Stimulated activated naive B cell treated with anti-CD40 and anti-IgM and Interleukin-4, amounts not matched to agents 10 μg/mL and 1 μg/mL and 100 μg/mL, for 72 hours (primary cell): ENCODE data around the gene GARIN3.
"Not testable (repeated sequence)": the region's sequence is repeated elsewhere in the genome, so short reads cannot be mapped to it uniquely, and the experiment has no call there.

ENCODE experiments used
- ATAC-seq, 2 donors: fragments of 150-1000 bp; cut with Tn5 transposase; replicated peaks; 2 replicates each; pipeline ENCODE4 v1.10.0; 2021; ENCODE audit warnings: moderate library complexity in 1 of 2
- DNase-seq: peaks from one replicate; pipeline ENCODE4 v3.0.0; 2021
- H3K27ac Mint-ChIP-seq: one replicate; pipeline ENCODE4 v1.8.0; 2022; ENCODE audit warnings: mild to moderate bottlenecking, mixed read lengths
- H3K27me3 Mint-ChIP-seq, 2 donors: one replicate each; pipeline ENCODE4 v1.8.0; 2022; ENCODE audit warnings: mixed read lengths in 2 of 2
- H3K36me3 Mint-ChIP-seq, 2 donors: one replicate each; pipeline ENCODE4 v1.8.0; 2022; ENCODE audit warnings: mixed read lengths in 2 of 2, mild to moderate bottlenecking in 1 of 2
- H3K4me1 Mint-ChIP-seq, 2 donors: one replicate each; pipeline ENCODE4 v1.8.0; 2022; ENCODE audit warnings: mixed read lengths in 2 of 2, mild to moderate bottlenecking in 1 of 2
- H3K4me3 Mint-ChIP-seq, 2 donors: one replicate each; pipeline ENCODE4 v1.8.0; 2022; ENCODE audit warnings: mild to moderate bottlenecking in 2 of 2, mixed read lengths in 2 of 2, moderate library complexity in 1 of 2
- H3K9me3 Mint-ChIP-seq, 2 donors: one replicate each; pipeline ENCODE4 v1.8.0; 2022; ENCODE audit warnings: mixed read lengths in 2 of 2, mild to moderate bottlenecking in 1 of 2

GARIN3 gene

DNA sequence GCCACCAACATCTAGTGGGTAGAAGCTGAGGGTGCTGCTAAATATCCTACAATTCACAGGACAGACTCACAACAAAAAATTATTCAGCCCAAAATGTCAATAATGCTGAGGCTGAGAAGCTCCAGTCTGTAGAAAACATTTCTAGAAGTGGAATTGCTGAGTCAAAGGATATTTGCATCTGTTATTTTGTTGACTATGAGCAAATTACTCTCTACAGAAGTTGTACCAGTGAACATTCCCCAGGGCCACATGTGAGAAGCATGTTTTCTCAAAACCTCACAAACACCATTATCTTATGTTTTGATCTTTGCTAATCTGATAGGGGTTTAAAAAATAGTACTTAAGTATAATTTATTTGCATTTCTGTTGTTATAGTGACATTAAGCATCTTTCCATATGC is 30.0 kb upstream of the GARIN3 start:
- ATAC-seq (no peak), DNase-seq (no peak)
- Mint-ChIP-seq H3K27me3 (no peaks in the 10 kb centered on the region), H3K4me1 (peaks cover 7 to 8% of the 10 kb centered on the region in 2 donors), H3K36me3 (no peaks in the 10 kb centered on the region), H3K9me3 (peaks cover 0 to 1% of the 10 kb centered on the region in 2 donors), H3K27ac (peak overlapping the region; percentile 31), H3K4me3 (no peak overlapping the region)

DNA sequence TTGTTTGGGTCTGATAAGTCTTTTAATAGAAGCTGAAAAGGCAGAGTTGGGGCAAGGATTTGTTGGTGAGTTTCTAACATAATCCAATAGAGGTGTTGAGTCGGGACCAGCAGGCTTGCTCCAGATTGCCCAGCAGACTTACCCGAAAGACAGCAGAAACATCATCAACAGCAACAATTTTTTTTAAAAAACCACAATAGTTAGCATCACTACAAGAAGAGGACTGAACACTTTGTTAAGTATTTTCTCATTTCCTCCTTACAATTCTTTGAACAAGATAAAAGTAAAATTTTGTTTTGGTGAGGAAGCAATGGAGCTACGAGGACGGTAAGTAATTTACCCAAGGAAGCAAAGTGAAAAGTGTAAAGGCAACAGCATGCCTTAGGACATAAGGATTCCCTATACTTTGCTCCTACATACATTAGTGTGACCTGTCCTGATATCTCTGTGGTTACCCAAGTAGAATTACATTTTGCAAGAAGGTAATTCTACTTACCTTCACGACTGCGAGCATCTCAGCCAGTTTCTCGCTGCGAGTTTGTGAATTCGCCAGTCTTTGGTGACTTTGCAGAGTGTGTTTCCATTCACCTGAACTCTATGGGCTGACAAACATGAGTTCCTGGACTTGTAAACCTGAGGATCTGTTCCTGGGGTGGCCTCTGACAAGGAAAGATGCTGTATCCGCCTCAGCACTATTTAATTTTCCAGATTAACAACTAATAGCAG is 27.8 kb upstream of the GARIN3 start:
- no peaks in the 10 kb centered on the region for H3K36me3 Mint-ChIP-seq
- H3K9me3 Mint-ChIP-seq: peaks cover 0 to 1% of the 10 kb centered on the region in 2 donors
- no peaks in the 10 kb centered on the region for H3K27me3 Mint-ChIP-seq
- H3K4me1 Mint-ChIP-seq: peaks cover 7 to 8% of the 10 kb centered on the region in 2 donors
- no peak overlapping the region for H3K4me3 Mint-ChIP-seq
- H3K27ac Mint-ChIP-seq: no peak overlapping the region
- DNase-seq: no peak
- ATAC-seq: no peak

DNA sequence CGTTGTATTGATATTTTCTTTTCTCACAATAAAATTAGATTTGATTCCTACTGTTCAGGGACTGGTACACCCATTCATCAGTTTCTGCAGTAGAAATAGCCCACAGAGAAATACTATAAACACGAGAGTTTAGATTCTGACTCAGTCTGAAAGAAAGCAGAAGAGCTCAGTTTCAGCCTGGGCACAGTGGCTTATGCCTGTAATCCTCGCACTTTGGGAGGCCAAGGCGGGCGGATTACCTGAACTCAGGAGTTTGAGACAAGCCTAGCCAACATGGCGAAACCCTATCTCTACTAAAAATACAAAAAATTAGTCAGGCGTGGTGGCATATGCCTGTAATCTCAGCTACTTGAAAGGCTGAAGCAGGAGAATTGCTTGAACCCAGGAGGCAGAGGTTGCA is 23.2 kb upstream of the GARIN3 start:
- ATAC-seq (no peak), DNase-seq (no peak)
- no peak overlapping the region for H3K4me3 Mint-ChIP-seq
- H3K4me1 Mint-ChIP-seq: no peaks in the 10 kb centered on the region
- H3K27me3 Mint-ChIP-seq: peaks cover 5% of the 10 kb centered on the region in 2 donors
- peaks cover 0 to 1% of the 10 kb centered on the region in 2 donors for H3K9me3 Mint-ChIP-seq
- no peaks in the 10 kb centered on the region for H3K36me3 Mint-ChIP-seq
- H3K27ac Mint-ChIP-seq: no peak overlapping the region

DNA sequence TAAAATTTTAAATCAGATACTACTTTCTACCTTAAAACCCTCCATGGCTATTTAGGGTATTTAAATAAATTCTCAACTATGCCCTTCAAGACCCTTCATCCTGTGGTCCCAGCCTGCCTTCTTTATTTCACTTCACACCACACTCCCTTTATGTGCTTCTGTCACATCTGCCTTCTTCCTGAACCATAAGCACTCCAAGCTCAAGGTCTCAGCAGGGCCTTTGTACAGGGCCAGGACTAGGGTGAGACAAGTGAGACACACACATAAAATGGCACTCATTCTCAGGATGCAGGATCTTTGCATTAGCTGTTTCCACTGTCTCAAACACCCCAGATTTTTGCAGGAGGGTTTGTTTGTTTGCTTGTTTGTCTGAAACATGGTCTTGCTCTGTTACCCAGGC is 22.2 kb upstream of the GARIN3 start:
- Mint-ChIP-seq H3K27ac (no peak overlapping the region), H3K27me3 (peaks cover 5% of the 10 kb centered on the region in 2 donors), H3K4me1 (no peaks in the 10 kb centered on the region), H3K9me3 (peaks cover 0 to 1% of the 10 kb centered on the region in 2 donors), H3K4me3 (no peak overlapping the region), H3K36me3 (no peaks in the 10 kb centered on the region)
- DNase-seq (no peak), ATAC-seq (no peak)

DNA sequence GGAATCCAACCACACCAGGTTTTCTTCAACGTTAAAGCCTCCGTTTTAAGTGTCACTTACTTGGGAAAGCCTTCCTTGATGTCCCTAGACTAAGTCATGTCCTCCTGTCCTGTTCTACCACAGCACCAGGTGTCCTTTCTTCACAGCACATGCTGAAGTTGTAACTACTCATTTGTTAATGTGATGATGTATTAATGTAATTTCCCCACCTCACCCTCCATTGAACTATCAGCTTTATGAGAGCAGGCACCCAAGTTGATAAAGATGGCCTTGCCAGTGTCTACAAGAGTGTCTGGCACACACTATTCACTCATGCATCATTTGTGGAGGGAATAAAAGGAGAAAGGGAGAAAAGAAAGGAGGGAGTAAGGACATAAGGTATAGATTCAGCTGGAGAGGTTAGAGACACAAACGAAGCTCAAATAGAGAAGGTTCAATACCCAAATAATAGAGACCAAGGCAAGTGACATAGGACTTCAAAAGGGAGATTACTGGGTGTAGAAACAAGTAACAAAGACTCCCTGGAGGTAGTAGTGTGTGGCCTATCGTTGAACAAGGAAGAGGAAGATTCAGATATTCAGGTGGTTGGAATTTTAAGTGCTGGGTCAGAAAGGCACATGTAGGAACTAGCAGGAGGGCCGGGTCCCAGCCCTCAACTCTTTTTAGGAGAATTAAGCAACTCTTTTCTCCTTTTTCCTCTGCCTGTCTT is 21.1 kb upstream of the GARIN3 start:
- H3K4me1 Mint-ChIP-seq: no peaks in the 10 kb centered on the region
- H3K9me3 Mint-ChIP-seq: peaks cover 0 to under 1% of the 10 kb centered on the region in 2 donors
- ATAC-seq (no peak), DNase-seq (no peak)
- H3K4me3 Mint-ChIP-seq: no peak overlapping the region
- H3K36me3 Mint-ChIP-seq: no peaks in the 10 kb centered on the region
- H3K27ac Mint-ChIP-seq: no peak overlapping the region
- peaks cover 5% of the 10 kb centered on the region in 2 donors for H3K27me3 Mint-ChIP-seq

DNA sequence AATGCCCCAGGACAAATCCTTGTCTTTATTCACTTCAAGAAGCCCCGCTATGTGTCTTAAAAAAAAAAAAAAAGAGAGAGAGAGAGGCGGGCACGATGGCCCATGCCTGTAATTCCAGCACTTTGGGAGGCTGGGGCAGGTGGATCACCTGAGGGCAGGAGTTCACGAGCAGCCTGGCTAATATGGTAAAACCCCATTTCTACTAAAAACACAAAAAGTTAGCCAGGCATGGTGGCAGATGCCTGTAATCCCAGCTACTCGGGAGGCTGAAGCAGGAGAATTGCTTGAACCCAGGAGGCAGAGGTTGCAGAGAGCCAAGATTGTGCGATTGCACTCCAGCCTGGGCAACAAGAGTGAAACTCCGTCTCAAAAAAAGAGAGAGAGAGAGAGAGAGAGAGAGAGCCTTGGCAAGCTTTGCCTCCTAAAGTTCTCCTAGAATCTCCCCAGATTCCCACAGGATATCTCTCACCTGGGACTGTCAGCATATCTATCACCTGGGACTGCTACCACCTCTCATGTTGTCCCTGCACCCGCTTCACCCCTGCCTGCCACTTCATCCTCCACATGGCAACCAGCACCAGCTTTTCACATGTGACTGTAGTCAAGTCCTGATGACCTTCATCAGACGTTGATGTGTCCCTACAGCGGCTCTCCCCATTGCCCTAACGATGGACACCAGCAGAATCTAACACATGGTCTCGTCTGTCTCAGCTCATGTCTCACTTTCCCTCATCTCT is 20.4 kb upstream of the GARIN3 start:
- ATAC-seq: no peak
- Mint-ChIP-seq H3K4me3 (no peak overlapping the region), H3K36me3 (no peaks in the 10 kb centered on the region), H3K9me3 (no peaks in the 10 kb centered on the region), H3K27me3 (peaks cover 5% of the 10 kb centered on the region in 2 donors), H3K4me1 (no peaks in the 10 kb centered on the region), H3K27ac (no peak overlapping the region)
- DNase-seq: no peak

DNA sequence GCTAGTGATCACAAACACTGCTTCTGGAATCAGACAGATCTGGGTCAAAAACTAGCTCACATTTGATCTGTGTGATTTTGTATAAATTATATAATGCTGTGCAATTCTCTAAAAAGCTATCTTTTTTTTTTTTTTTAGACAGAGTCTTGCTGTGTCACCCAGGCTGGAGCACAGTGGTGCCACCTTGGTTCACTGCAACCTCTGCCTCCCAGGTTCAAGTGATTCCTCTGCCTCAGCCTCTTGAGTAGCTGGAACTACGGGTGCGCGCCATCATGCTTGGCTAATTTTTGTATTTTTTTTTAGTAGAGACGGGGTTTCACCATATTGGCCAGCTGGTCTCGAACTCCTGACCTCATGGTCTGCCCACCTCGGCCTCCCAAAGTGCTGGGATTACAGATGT is 19.1 kb upstream of the GARIN3 start:
- not testable (repeated sequence) for H3K4me1 Mint-ChIP-seq, H3K4me3 Mint-ChIP-seq, H3K27me3 Mint-ChIP-seq, H3K27ac Mint-ChIP-seq, H3K9me3 Mint-ChIP-seq, H3K36me3 Mint-ChIP-seq, DNase-seq, ATAC-seq

DNA sequence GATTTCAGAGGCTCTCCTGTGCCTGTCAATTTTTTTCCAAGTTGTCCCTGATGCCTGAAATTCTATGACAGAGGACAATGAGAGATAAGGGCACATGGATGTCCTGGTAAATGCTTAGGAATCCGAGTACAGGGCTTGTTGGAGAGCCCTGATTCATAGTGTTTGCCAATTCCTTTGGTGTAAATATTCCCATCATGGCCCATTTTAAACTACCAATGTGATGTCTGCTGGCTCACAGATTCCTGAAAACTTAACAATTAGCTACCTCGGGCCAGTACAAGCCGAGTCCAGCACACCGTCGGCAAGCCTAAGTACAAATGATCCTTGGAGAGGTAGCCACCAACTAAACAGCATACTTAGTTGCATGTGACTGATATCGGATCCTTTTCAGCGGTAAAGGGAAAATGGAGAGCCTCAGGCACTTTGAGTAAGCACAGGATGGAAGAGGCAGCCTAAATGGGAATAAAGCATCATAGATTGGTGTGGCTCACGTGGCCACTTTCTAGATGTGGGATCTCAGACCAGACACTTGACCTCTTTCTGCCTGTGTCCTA is 18.1 kb upstream of the GARIN3 start:
- no peak for DNase-seq
- peaks cover 5% of the 10 kb centered on the region in 2 donors for H3K27me3 Mint-ChIP-seq
- H3K4me1 Mint-ChIP-seq: no peaks in the 10 kb centered on the region
- no peak overlapping the region for H3K4me3 Mint-ChIP-seq
- no peak for ATAC-seq
- no peaks in the 10 kb centered on the region for H3K36me3 Mint-ChIP-seq
- H3K9me3 Mint-ChIP-seq: no peaks in the 10 kb centered on the region
- no peak overlapping the region for H3K27ac Mint-ChIP-seq

DNA sequence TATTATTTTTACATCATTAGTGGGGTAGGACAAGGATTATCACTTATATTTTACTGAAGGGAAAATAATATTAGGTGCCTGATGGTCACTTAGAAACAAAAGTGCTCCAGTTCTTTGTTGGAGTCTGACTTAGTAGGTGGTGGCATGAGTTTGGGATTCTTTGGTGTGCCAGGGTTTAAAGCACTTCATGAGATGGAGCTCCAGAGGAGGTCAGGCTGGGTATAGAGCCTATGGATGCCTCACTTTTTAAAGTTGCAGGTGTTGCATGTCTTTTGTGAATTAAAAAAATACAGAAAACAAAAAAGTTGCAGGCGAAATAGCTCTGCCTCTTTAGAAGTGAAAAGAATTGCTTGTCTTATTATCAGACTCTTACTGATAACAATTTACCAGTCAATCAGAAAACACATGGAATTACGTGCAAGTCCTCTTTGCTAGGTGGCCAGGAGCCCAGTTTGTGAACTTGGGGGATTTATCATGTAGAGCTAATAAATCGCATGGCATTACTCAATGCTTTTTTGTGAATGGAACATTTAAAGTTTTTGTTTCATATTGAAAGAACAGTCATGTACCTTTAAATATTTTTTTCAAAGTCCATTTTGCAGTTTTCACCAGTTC is 16.2 kb upstream of the GARIN3 start:
- Mint-ChIP-seq H3K27me3 (peaks cover 5% of the 10 kb centered on the region in 2 donors), H3K36me3 (no peaks in the 10 kb centered on the region), H3K27ac (no peak overlapping the region), H3K9me3 (no peaks in the 10 kb centered on the region), H3K4me3 (no peak overlapping the region), H3K4me1 (peaks cover 3 to 6% of the 10 kb centered on the region in 2 donors)
- ATAC-seq: no peak
- no peak for DNase-seq

DNA sequence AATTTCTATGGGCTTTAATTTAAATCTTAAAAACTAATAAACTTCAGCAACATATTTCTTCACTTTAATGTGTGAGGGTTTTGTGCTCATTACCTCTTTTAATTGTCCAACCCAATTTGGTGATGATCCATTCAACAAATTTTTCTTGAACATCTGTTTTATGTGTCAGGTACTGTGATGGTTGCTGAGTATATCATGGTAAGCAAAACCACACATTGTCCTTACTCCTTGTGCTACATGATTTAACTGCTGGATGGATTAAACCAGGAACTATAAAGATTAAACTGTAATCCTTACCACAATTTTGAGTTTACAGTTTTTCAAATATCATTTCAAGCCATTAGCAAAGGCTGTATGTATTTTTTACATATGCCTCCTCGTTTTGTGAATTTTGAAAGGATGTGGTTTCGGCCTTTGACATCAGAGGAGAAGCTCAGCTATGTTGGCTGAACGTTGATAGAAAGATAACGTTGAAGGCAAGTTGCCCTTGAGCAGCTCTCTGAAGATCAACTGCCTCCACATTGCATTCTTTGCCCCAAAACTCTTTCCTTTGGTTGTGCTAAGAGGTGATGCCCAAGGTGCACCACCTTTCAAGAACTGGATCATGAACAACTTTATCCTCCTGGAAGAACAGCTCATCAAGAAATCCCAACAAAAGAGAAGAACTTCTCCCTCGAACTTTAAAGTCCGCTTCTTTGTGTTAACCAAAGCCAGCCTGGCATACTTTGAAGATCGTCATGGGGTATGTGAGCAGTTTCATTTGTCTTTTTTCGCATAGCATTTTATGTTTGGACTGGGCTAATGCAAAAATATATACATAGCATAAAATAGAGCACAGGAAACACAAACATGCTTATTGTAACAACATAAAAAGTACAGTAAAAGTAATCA is 14.6 kb upstream of the GARIN3 start, which contains the start of gene ITK:
Gene ITK, plus strand, starts transcription at position 467 of the 891 bp plus-strand sequence. Its CDS starts 138 bp downstream, at position 605.
- ATAC-seq: no peak
- Mint-ChIP-seq H3K4me1 (peaks cover 3 to 6% of the 10 kb centered on the region in 2 donors), H3K4me3 (no peak within 1 kb of the TSS), H3K27me3 (no peaks in the 10 kb centered on the region), H3K36me3 (no peaks in the 10 kb centered on the region), H3K27ac (no peak within 1 kb of the TSS), H3K9me3 (no peaks in the 10 kb centered on the region)
- no peak for DNase-seq

DNA sequence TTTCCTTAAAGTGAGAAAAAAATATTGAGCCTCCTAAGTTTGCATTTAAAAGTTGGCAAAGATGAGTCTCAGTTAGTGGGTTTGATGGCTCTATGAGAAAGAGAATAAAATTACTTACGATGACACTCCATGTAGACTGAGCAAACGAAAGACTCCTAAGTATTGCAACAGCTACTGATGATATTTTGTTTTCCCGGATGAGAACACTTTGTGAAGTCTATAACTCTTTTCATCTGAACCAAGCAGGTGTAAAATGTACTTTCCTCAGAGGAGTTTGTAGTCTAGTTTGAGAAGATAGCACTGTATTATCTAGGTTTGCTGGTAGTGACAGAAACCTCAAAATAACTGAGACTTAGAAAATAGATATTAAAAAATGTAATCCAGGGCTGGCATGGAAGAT is 12.9 kb upstream of the GARIN3 start:
- no peak overlapping the region for H3K4me3 Mint-ChIP-seq
- no peaks in the 10 kb centered on the region for H3K36me3 Mint-ChIP-seq
- H3K9me3 Mint-ChIP-seq: no peaks in the 10 kb centered on the region
- H3K4me1 Mint-ChIP-seq: peaks cover 9 to 18% of the 10 kb centered on the region in 2 donors
- ATAC-seq (no peak), DNase-seq (no peak)
- no peaks in the 10 kb centered on the region for H3K27me3 Mint-ChIP-seq
- H3K27ac Mint-ChIP-seq: no peak overlapping the region

DNA sequence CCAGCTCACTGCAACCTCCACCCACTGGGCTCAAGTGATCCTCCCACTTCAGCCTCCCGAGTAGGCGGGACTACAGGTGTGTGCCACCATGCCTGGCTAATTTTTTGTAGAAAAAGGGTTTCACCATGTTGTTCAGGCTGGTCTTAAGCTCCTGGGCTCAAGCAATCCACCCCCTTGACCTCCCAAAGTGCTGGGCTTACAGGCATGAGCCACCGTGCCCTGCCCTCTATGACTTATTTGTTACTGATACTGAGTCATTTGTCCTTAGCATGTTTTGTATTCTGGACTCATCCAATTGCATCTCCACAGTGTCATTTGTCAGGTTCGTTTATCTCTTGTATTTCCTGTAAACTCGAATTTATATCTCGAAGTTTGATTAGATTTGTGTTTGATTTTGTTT is 11.9 kb upstream of the GARIN3 start:
- no peak overlapping the region for H3K27ac Mint-ChIP-seq
- H3K4me3 Mint-ChIP-seq: no peak overlapping the region
- ATAC-seq (no peak), DNase-seq (no peak)
- no peaks in the 10 kb centered on the region for H3K9me3 Mint-ChIP-seq
- peaks cover 12 to 21% of the 10 kb centered on the region in 2 donors for H3K4me1 Mint-ChIP-seq
- H3K36me3 Mint-ChIP-seq: no peaks in the 10 kb centered on the region
- H3K27me3 Mint-ChIP-seq: no peaks in the 10 kb centered on the region

DNA sequence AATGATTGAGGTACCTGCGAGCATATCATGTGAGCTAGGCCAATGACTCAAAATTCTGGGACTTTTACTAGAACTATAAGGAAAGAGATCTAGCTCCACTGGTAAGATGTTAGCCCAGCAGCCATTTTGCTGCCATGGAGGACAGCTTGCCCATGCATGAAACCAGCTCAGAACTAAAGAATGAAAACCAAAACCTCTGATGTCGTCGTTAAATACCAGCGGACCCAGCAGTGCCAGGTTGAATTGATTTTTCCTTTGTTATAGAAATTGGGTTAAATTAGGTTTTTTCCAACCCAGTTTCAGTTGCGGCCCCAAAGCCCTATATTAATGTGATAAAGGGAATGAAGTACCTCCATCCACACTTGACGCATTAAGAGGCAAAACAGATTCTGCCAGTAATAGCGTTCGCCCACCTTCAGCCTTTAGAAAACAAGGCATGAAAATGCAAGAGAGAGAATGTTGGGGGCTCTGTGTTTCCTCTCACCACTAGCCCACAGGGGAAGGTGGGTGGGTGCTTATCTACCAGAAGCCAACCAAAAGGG is 9.1 kb upstream of the GARIN3 start:
- Mint-ChIP-seq H3K4me1 (peaks cover 26 to 47% of the 10 kb centered on the region in 2 donors), H3K36me3 (peaks cover 6 to 9% of the 10 kb centered on the region in 2 donors), H3K9me3 (peaks cover 9 to 10% of the 10 kb centered on the region in 2 donors), H3K27ac (peak overlapping the region; percentile 57), H3K4me3 (no peak overlapping the region), H3K27me3 (no peaks in the 10 kb centered on the region)
- DNase-seq (no peak), ATAC-seq (no peak)
